Measurements from ENCODE around the gene RAD51B. TPM values are rescaled to one million over a fixed set of nuclear protein-coding genes. Genes with fewer than 3 reads are reported as not detected.

The RAD51B gene
- total RNA-seq, 1 experiment from 2014 or later, result 20.0 TPM

DNA sequence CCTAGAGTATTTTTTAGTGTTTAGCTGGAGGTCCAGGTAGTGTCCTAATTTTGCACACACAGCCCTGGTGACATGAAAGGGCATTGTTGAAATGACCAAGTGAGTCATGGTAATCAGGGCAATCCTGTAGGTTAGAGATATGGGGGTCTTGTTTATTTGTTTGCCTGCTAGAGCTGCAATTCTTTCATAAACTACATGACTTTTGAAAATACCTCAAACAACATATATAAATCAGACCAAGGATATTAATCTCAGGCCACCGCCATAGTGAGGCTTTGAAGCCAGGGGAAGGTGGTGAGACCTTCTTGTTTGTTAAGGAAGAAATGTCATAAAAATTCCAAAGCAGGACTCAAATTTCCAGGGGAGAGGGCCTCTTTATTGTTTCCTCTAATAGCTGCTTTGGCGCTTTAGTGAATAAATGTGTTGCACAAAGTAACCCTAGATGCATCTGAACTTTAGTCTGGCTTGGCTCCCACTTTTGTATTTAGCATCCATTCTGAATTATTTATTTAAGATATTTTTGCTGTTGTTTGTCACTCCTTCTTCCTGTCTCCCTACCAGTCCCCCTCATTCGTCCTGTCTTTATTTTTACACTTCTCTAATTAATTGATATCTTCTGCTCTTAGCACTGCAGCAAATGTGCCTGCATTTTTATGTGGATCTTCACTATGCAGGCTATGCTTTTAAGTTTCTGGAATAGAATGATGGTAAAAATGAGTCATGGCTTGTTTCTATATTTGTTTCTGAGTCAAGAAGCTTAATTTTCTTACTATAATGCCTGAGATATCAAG is 430.3 kb downstream of the RAD51B start (continued):
- TF ChIP-seq POLR2AphosphoS5 (IDR thresholded peaks at IDR 0.05; ENCODE audit: low read depth, low read length), result 0 out of 2 replicates have a peak, but pooled peaks have one; percentile 20
- TF ChIP-seq SIN3A (IDR thresholded peaks at IDR 0.05; ENCODE audit: low read depth), result no peak; the same call in 1 of the 2 replicates
- TF ChIP-seq YY1 (IDR thresholded peaks at IDR 0.05; ENCODE audit: extremely low read depth, insufficient replicate concordance, low read depth, low read length), result no peak
- TF ChIP-seq, protein P1, sequence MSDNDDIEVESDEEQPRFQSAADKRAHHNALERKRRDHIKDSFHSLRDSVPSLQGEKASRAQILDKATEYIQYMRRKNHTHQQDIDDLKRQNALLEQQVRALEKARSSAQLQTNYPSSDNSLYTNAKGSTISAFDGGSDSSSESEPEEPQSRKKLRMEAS (IDR thresholded peaks at IDR 0.05), result 0 out of 2 replicates have a peak, but pooled peaks have one; percentile 7

DNA sequence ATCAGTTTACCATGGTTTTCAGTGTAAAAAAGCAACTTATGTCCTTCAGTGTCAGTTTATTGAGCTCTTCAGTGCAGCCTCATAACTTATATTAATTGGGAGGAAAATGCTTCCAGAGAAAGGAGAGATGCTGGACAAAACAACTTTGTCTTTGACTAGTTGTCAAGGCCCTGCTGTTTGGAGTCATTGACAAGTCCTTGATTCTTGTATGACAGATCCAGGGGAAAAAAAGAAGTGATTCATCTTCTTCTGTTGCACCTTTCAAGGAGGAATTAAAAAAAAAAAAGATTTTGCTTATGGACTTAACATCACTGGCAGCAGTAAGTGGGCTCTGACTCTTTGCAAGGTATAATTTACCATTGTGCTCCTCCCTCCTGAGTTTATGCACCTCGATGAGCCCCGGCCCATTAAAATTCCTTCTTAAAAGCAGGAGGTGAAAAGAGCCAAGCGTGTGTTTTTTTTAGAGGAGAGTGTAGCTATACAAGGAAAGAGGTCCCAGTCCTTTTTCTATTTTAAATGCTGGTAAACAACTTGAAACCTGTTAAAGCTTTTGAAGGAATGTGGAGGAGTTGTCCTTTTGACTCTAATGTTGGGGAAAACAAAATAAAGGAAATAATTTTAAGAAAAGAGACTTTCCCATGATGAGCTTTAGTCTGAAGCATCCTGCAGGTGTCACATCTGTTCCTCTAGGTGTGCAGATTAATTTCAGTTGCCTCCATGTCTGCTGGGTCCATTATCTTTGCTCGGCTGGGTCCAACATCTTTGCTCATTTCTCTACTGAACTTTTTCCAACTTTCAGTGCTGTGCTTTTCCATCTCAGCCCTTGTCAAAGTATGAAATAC is 431.6 kb downstream of the RAD51B start:
- Histone ChIP-seq H4K20me1 (ENCODE audit: insufficient read depth) (no peaks in the 10 kb centered on the region), H3K36me3 (ENCODE audit: control insufficient read depth in 1 of 2, insufficient read depth in 2 of 2, low read length in 2 of 2) (no peaks in the 10 kb centered on the region), H3K4me1 (ENCODE audit: control insufficient read depth in 1 of 2, insufficient read depth in 2 of 2, low read length in 2 of 2) (peaks cover 77 to 93% of the 10 kb centered on the region in 2 experiments), H3K9me3 (ENCODE audit: control insufficient read depth in 1 of 2, insufficient read depth in 1 of 2, low read depth in 1 of 2, low read length in 2 of 2) (no peaks in the 10 kb centered on the region), H3K27ac (ENCODE audit: low read depth, low read length) (peak overlapping the region; percentile 100), H3K4me3 (replicated peaks in 1 of 2; ENCODE audit: low read depth in 1 of 2, low read length in 2 of 2) (peak overlapping the region in 1 of 2 experiments; percentile 8; a peak in 1 of 4 replicates), H3K79me2 (ENCODE audit: insufficient read depth, low read length) (no peaks in the 10 kb centered on the region), H2AFZ (ENCODE audit: low read depth, low read length, poor library complexity, severe bottlenecking) (no peak overlapping the region), H3K4me2 (ENCODE audit: low read length) (peak overlapping the region; percentile 61), H3K9me2 (ENCODE audit: insufficient read depth) (no peaks in the 10 kb centered on the region), H3K27me3 (ENCODE audit: insufficient read depth, low read length) (no peaks in the 10 kb centered on the region), H3K9ac (ENCODE audit: low read length) (peak overlapping the region; percentile 22)
- no TSS peak for BruUV-seq (replicated peaks)
- ChIA-PET POLR2A (interaction anchor here (1.2 to 6.1 kb wide), 6 partner anchors 55 to 568 kb away, joined by 3 to 45 read pairs (median 27); partner anchors contain the start of gene ZFP36L1), CTCF (interaction anchor here (0.5 to 4.6 kb wide), 7 partner anchors 200 to 619 kb away, joined by 3 to 48 read pairs (median 6); no protein-coding TSS in a partner anchor), RAD21 (ENCODE audit: low non-redundant PET in 1 of 2, low total read pairs in 2 of 2, uncharacterized antibody in 2 of 2, unreplicated experiment in 2 of 2) (interaction anchor here in 1 of 2 experiments (1.4 kb wide), 1 partner anchor 568 kb away, joined by 4 read pairs; no protein-coding TSS in a partner anchor)
- intact Hi-C loops (cut with micrococcal nuclease), result loop anchor here (1.0 to 10.0 kb wide), 4 partner anchors 114 to 434 kb away; no protein-coding TSS in a partner anchor
- no peak for TF ChIP-seq POLR2A (IDR thresholded peaks at IDR 0.05; ENCODE audit: borderline replicate concordance, extremely low read depth, insufficient read depth, insufficient read length)
- no peak for TF ChIP-seq EZH2phosphoT487 (IDR thresholded peaks at IDR 0.05; ENCODE audit: borderline replicate concordance)
- TF ChIP-seq, protein P2, sequence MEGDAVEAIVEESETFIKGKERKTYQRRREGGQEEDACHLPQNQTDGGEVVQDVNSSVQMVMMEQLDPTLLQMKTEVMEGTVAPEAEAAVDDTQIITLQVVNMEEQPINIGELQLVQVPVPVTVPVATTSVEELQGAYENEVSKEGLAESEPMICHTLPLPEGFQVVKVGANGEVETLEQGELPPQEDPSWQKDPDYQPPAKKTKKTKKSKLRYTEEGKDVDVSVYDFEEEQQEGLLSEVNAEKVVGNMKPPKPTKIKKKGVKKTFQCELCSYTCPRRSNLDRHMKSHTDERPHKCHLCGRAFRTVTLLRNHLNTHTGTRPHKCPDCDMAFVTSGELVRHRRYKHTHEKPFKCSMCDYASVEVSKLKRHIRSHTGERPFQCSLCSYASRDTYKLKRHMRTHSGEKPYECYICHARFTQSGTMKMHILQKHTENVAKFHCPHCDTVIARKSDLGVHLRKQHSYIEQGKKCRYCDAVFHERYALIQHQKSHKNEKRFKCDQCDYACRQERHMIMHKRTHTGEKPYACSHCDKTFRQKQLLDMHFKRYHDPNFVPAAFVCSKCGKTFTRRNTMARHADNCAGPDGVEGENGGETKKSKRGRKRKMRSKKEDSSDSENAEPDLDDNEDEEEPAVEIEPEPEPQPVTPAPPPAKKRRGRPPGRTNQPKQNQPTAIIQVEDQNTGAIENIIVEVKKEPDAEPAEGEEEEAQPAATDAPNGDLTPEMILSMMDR (IDR thresholded peaks at IDR 0.05 in 2 of 3, conservative IDR thresholded peaks at IDR 0.05 in 1 of 3; ENCODE audit: borderline replicate concordance in 1 of 3, insufficient read depth in 1 of 3, low read depth in 2 of 3, low read length in 2 of 3), result peak in 2 of 3 experiments; percentile 8 to 14; a peak in 1 of 6 replicates
- no peak for TF ChIP-seq SP1 (IDR thresholded peaks at IDR 0.05; ENCODE audit: low read depth)
- no peak for TF ChIP-seq EZH2 (IDR thresholded peaks at IDR 0.05)
- no peak for TF ChIP-seq SIN3A (IDR thresholded peaks at IDR 0.05; ENCODE audit: low read depth)
- peak; percentile 62 for TF ChIP-seq RAD21 (IDR thresholded peaks at IDR 0.05; ENCODE audit: low read depth)
- ATAC-seq (no peak), DNase-seq (ENCODE audit: low read depth, low spot score) (no peak)

All from HCT116 (cell line).